ENCODE results near the gene BTN3A1. TPM values are rescaled to one million over a fixed set of nuclear protein-coding genes. Genes with fewer than 3 reads are reported as not detected.

The BTN3A1 gene
- total and polyA plus RNA-seq, 2 of the 13 experiments (the other 11 are each of a cell fraction or from before 2014, with no cell fraction given), result 13.3 to 14.0 TPM

- no peak for TF ChIP-seq MTERF4 (CRISPR knock-in tag; IDR thresholded peaks at IDR 0.05)
- TF ChIP-seq PLRG1 (conservative IDR thresholded peaks at IDR 0.05), result no peak
- no peak for TF ChIP-seq ZNF703 (CRISPR knock-in tag; IDR thresholded peaks at IDR 0.05; ENCODE audit: borderline replicate concordance)
- no peak for TF ChIP-seq SMAD9 (CRISPR knock-in tag; IDR thresholded peaks at IDR 0.05)
- TF ChIP-seq ZNF207 (IDR thresholded peaks at IDR 0.05; ENCODE audit: borderline replicate concordance), result no peak
- TF ChIP-seq ZNF615 (CRISPR knock-in tag; IDR thresholded peaks at IDR 0.05; ENCODE audit: borderline replicate concordance), result peak; percentile 65; the same call in 1 of the 2 replicates
- TF ChIP-seq ZNF160 (CRISPR knock-in tag; IDR thresholded peaks at IDR 0.05), result no peak
- TF ChIP-seq CC2D1A (CRISPR knock-in tag; IDR thresholded peaks at IDR 0.05), result no peak
- TF ChIP-seq BORCS8-MEF2B (CRISPR knock-in tag; IDR thresholded peaks at IDR 0.05), result no peak
- no peak for TF ChIP-seq BRCA1 (CRISPR knock-in tag; IDR thresholded peaks at IDR 0.05)
- 0 out of 2 replicates have a peak, but pooled peaks have one; percentile 6 for TF ChIP-seq KLF6 (CRISPR knock-in tag; IDR thresholded peaks at IDR 0.05)
- peak; percentile 74 for TF ChIP-seq CTCF (CRISPR knock-in tag; IDR thresholded peaks at IDR 0.05)
- no peak for TF ChIP-seq ZNF770 (CRISPR knock-in tag; IDR thresholded peaks at IDR 0.05)
- TF ChIP-seq RFXAP (CRISPR knock-in tag; IDR thresholded peaks at IDR 0.05; ENCODE audit: borderline replicate concordance), result no peak
- no peak for TF ChIP-seq ZSCAN20 (CRISPR knock-in tag; IDR thresholded peaks at IDR 0.05; ENCODE audit: borderline replicate concordance)
- no peak for TF ChIP-seq ZC3H13 (CRISPR knock-in tag; IDR thresholded peaks at IDR 0.05)
- peak; percentile 76 for TF ChIP-seq RFX5 (IDR thresholded peaks at IDR 0.05; ENCODE audit: low read depth, low read length)
- TF ChIP-seq HMGA1 (CRISPR knock-in tag; conservative IDR thresholded peaks at IDR 0.05), result no peak
- no peak for TF ChIP-seq NFAT5 (CRISPR knock-in tag; IDR thresholded peaks at IDR 0.05)
- TF ChIP-seq SP140L (CRISPR knock-in tag; IDR thresholded peaks at IDR 0.05; ENCODE audit: borderline replicate concordance), result 0 out of 2 replicates have a peak, but pooled peaks have one; percentile 28
These were observed 18.7 kb downstream of the BTN3A1 start (continued) for GRCh38 chr6:26420688-26421171.
